Activated naive CD4-positive, alpha-beta T cell treated with anti-CD3 and anti-CD28 coated beads for 36 hours (primary cell): Measurements from ENCODE around the gene MICAL2. TPM values are rescaled to one million over a fixed set of nuclear protein-coding genes. Genes with fewer than 3 reads are reported as not detected.

Experiments used
- CTCF ChIA-PET: fragments of 350-600 bp; sonication (Branson Sonifier 250); formaldehyde crosslinking; loops from one replicate; lab custom pipeline; 2021; ENCODE audit warnings: antibody characterized with exemption; lab: Charles Lee
- DNase-seq: peaks from one replicate; pipeline ENCODE4 v3.0.0-alpha.2; 2020
- H3K27ac Mint-ChIP-seq: one replicate; pipeline ENCODE4 v1.8.0; 2021; ENCODE audit warnings: mild to moderate bottlenecking, mixed read lengths
- H3K27me3 Mint-ChIP-seq: one replicate; pipeline ENCODE4 v1.8.0; 2021; ENCODE audit warnings: low read depth, mixed read lengths
- H3K36me3 Mint-ChIP-seq: one replicate; pipeline ENCODE4 v1.8.0; 2021; ENCODE audit warnings: low read depth, mixed read lengths
- H3K4me1 Mint-ChIP-seq: one replicate; pipeline ENCODE4 v1.8.0; 2021; ENCODE audit warnings: low read depth, mixed read lengths
- H3K4me3 Mint-ChIP-seq: one replicate; pipeline ENCODE4 v1.8.0; 2021; ENCODE audit warnings: mild to moderate bottlenecking, moderate library complexity, mixed read lengths
- H3K9me3 Mint-ChIP-seq: one replicate; pipeline ENCODE4 v1.8.0; 2021; ENCODE audit warnings: mixed read lengths
- intact Hi-C: fragments of 100-400 bp; cut with micrococcal nuclease; formaldehyde crosslinking; loops from one replicate; pipeline ENCODE4 v1.15.1; 2023
- total RNA-seq, 2 experiments: library from RNA; stranded (reverse); gene quantifications; one replicate each; pipeline ENCODE4 v1.2.3, GENCODE V29; 2021

Gene MICAL2, protein sequence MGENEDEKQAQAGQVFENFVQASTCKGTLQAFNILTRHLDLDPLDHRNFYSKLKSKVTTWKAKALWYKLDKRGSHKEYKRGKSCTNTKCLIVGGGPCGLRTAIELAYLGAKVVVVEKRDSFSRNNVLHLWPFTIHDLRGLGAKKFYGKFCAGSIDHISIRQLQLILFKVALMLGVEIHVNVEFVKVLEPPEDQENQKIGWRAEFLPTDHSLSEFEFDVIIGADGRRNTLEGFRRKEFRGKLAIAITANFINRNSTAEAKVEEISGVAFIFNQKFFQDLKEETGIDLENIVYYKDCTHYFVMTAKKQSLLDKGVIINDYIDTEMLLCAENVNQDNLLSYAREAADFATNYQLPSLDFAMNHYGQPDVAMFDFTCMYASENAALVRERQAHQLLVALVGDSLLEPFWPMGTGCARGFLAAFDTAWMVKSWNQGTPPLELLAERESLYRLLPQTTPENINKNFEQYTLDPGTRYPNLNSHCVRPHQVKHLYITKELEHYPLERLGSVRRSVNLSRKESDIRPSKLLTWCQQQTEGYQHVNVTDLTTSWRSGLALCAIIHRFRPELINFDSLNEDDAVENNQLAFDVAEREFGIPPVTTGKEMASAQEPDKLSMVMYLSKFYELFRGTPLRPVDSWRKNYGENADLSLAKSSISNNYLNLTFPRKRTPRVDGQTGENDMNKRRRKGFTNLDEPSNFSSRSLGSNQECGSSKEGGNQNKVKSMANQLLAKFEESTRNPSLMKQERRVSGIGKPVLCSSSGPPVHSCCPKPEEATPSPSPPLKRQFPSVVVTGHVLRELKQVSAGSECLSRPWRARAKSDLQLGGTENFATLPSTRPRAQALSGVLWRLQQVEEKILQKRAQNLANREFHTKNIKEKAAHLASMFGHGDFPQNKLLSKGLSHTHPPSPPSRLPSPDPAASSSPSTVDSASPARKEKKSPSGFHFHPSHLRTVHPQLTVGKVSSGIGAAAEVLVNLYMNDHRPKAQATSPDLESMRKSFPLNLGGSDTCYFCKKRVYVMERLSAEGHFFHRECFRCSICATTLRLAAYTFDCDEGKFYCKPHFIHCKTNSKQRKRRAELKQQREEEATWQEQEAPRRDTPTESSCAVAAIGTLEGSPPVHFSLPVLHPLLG
- 10 to 100 TPM; 48.7 to 54.6 TPM for total RNA-seq

DNA sequence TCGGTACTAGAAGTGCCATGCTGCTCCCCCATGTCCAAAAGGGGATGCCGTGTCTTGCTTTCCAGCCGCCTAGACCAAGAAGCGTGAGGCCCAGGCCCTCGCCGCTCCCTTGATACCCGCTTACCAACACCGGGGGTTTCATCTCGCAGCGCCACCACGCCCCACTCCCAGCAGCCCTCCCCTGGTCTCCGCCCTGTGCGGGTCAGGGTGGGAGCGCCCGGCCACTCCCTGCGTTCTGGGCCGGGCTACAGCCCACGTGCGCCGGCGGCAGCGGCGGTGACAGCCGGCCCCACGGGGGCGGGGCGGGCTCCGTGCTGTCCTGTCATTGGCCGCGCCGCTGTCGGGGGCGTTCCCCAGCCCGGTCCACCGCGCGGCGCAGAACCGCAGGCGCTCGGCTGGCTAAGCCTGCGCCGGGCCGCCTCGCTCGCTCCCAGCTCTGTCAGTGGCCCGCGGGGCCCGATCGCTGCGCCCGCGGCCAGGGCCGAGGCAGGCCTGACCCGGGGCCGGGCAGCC lies at the start of gene MICAL2:
Gene MICAL2 (plus strand): TSS at position 390 of the 513 bp plus-strand sequence. CDS start 51,566 bp downstream, outside the sequence.
- H3K9me3 Mint-ChIP-seq: no peaks in the 10 kb centered on the region

DNA sequence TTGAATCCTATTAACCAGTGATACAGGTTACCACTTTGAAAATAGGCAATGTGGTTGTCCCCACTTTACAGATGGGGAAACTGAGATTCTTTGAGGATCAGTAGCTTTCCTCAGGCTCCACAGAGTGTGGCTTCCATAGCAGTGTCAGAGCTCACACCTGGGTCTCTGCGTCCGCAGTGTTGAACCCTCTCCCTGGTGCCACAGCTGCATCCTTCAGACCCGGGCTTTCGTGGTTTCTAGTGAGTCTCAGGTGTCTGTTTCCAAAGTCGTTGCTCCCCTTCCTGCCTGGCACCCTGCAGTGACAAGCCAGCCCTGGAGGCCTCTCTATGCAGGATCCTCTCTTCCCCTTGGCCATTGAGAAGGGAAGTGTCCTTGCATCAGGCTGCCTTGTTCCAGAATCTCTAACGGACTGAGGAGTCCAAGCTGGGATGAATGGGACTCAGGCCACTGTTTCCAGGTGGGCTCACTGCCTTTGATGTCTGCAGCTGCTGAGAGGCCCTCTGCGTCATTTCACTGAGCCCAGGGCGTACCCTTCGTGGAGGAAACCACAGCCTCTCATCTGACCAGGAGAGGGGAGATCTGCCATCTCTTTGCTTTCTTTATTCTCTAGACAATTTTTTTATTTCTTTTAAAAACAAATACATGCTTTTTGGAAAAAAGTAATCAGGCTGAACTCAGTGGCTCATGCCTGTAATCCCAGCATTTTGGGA lies 48.4 kb upstream of the MICAL2 start:
- H3K27me3 Mint-ChIP-seq: no peaks in the 10 kb centered on the region
- no peak overlapping the region for H3K27ac Mint-ChIP-seq
- intact Hi-C loops: no loop called here
- DNase-seq: no peak
- no peaks in the 10 kb centered on the region for H3K4me1 Mint-ChIP-seq
- no peak overlapping the region for H3K4me3 Mint-ChIP-seq
- CTCF ChIA-PET: interaction anchor here (0.8 to 5.8 kb wide), 5 partner anchors 9 to 174 kb away, joined by 3 to 33 read pairs (median 5); no protein-coding TSS in a partner anchor
- peaks cover 10% of the 10 kb centered on the region for H3K9me3 Mint-ChIP-seq
- H3K36me3 Mint-ChIP-seq: no peaks in the 10 kb centered on the region

More for the DNA sequence above, at the start of gene MICAL2:
- intact Hi-C loops: loop anchor here (1.0 kb wide), 2 partner anchors 47 to 114 kb away; no protein-coding TSS in a partner anchor
- H3K4me3 Mint-ChIP-seq: peak within 1 kb of the TSS; percentile 83
- H3K4me1 Mint-ChIP-seq: peaks cover 25% of the 10 kb centered on the region
- H3K27me3 Mint-ChIP-seq: no peaks in the 10 kb centered on the region
- peak within 1 kb of the TSS; percentile 91 for H3K27ac Mint-ChIP-seq
- peak; percentile 83 for DNase-seq
- CTCF ChIA-PET: interaction anchor here (1.1 to 3.6 kb wide), 6 partner anchors 38 to 178 kb away, joined by 3 to 15 read pairs (median 4); no protein-coding TSS in a partner anchor
- H3K36me3 Mint-ChIP-seq: no peaks in the 10 kb centered on the region

DNA sequence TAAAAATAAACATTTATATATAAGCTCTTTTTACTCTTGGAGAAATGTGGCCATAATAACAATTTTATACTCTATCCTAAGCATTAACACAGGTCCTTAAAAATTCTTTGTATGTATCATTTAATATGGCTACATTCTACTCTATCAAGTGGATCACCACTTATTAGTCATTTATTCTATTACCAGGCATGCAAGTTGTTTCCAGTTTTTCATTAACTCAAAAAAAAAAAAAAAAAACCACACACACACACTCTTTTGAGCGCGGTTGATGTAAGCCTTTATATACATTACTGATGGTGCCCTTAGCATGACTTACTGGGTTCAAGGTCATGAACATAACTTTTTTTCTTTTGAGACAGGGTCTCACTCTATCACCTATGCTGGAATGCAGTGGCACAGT lies 47.1 kb upstream of the MICAL2 start:
- Mint-ChIP-seq H3K9me3 (peaks cover 4% of the 10 kb centered on the region), H3K4me3 (no peak overlapping the region), H3K27me3 (no peaks in the 10 kb centered on the region), H3K4me1 (no peaks in the 10 kb centered on the region), H3K27ac (no peak overlapping the region), H3K36me3 (no peaks in the 10 kb centered on the region)
- CTCF ChIA-PET: interaction anchor here (0.5 to 5.8 kb wide), 5 partner anchors 10 to 173 kb away, joined by 3 to 33 read pairs (median 3); no protein-coding TSS in a partner anchor
- DNase-seq: no peak
- intact Hi-C loops: no loop called here

DNA sequence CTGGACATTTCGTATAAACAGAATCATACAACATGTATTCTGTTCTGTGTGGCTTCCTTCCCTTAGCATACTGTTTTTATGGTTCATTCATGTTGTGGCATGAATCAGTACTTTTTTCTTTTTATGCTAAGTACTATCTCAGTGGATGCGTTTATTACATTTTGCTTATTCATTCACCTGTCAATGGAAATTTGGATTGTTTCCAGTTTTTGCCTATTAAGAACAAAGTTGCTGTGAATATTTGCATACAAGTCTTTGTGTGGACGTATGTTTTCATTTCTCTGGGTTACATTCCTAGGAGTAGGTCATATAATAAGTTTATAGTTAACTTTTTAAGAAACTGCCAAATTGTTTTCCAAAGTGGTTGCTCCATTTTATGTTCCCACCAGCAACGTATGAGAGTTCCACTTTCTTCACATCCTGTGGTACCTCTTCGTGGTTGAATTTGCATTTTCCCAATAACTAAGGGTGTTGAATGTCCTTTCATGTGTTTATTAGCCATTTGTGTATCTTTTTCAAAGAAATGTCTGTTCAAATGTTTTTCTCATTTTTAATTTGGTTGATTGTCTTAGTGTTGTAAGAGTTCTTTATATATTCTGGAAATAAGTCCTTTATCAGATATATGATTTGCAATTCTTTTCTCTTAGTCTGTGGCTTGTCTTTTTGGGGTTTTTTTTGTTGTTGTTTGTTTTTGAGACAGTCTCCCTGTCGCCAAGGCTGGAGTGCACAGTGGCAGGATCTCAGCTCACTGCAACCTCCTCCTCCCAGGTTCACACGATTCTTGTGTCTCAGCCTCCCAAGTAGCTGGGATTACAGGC lies 46.0 kb upstream of the MICAL2 start:
- H3K27ac Mint-ChIP-seq: no peak overlapping the region
- peaks cover 4% of the 10 kb centered on the region for H3K9me3 Mint-ChIP-seq
- CTCF ChIA-PET: interaction anchor here (1.8 kb wide), 1 partner anchor 172 kb away, joined by 7 read pairs; no protein-coding TSS in a partner anchor
- H3K4me3 Mint-ChIP-seq: no peak overlapping the region
- no peak for DNase-seq
- H3K36me3 Mint-ChIP-seq: no peaks in the 10 kb centered on the region
- no peaks in the 10 kb centered on the region for H3K27me3 Mint-ChIP-seq
- no peaks in the 10 kb centered on the region for H3K4me1 Mint-ChIP-seq
- intact Hi-C loops: no loop called here

DNA sequence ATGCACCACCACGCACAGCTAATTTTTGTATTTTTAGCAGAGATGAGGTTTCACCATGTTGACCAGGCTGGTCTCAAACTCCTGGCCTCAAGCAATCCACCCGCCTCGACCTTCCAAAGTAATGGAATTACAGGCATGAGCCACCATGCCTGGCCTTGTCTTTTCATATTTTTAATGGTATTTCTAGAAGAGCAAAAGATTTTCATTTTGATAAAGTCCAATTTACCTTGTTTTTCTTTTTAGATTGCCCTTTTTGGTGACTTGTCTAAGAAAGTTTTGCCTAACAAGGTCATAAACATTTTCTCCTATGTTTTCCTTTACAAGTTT lies 45.5 kb upstream of the MICAL2 start:
- no peaks in the 10 kb centered on the region for H3K36me3 Mint-ChIP-seq
- H3K9me3 Mint-ChIP-seq: peaks cover 4% of the 10 kb centered on the region
- H3K27me3 Mint-ChIP-seq: no peaks in the 10 kb centered on the region
- no peak overlapping the region for H3K27ac Mint-ChIP-seq
- H3K4me3 Mint-ChIP-seq: no peak overlapping the region
- intact Hi-C loops: no loop called here
- CTCF ChIA-PET: no interaction called here
- H3K4me1 Mint-ChIP-seq: no peaks in the 10 kb centered on the region
- no peak for DNase-seq

DNA sequence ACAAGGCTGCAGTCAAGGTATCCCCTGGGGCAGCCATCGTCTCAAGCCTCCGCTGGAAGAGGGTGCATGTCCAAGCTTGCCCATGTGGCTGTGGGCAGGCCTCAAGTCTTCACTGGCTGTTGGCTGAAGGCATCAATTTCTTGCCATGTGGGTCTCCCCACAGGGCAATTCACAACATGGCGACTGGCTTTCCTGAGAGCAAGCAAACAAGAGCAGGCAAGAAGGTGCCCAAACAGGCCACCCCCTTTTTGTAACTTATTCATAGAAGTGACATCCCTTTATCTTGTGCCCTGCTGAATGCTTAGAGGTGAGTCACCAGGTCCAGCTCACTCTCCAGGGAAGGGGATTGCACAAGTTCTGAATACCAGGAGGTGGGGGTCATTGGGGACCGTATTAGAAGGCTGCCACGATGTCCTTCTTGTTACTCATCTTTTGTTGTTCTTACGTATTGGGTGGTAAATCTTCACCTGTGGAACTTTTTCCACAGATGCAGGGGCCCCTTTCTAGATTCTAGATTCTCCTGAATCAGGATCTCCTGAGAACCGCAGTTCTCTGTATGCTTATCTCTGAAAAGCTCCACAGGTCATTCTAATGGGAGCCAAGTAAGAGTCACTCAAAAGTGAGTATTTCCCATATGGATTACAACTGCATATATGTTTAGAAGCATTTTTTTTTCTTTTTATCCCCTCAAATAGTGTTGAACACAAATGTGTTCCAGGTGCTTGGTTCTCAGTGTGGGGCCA lies 44.2 kb upstream of the MICAL2 start:
- Mint-ChIP-seq H3K9me3 (peaks cover 4% of the 10 kb centered on the region), H3K4me3 (no peak overlapping the region), H3K27ac (no peak overlapping the region), H3K27me3 (no peaks in the 10 kb centered on the region), H3K4me1 (no peaks in the 10 kb centered on the region), H3K36me3 (no peaks in the 10 kb centered on the region)
- CTCF ChIA-PET: interaction anchor here (0.6 to 1.1 kb wide), 2 partner anchors 67 to 171 kb away, joined by 3 read pairs; no protein-coding TSS in a partner anchor
- no peak for DNase-seq
- intact Hi-C loops: no loop called here

DNA sequence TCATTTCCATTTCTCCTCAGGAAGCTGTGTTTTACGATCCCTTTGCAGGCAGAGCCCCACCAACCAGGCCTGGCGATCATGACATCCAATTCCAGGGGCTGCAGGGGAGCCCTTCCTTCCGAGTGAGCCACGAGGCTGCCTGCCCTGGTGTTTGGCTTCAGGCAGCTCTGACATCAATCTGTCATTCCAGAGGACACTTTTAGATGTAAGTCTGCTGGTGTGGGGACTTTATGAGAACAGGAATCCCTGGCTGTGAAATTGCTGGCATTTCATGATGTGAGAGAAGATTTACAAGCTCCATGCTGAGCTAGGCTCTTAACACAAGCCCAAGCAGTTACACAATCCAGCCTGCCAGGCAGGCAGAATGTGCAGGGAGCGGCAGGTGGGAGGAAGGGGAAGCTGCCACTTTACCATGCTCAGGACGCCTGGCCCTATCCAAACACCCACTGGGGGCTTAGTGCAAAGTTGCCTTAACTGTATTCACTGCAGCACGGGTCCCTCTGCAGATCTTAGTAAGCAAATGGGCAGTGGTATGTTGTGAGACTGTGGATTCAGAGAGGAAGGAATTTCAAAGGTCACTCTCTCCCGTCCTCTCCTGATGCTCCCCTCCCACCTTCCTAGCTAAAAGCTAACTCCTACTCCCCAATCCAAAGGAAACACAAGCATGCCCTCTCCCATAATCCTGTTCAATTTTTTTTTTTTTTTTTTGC lies 43.4 kb upstream of the MICAL2 start:
- Mint-ChIP-seq H3K4me1 (no peaks in the 10 kb centered on the region), H3K4me3 (no peak overlapping the region), H3K27ac (no peak overlapping the region), H3K9me3 (peaks cover 4% of the 10 kb centered on the region), H3K27me3 (no peaks in the 10 kb centered on the region), H3K36me3 (no peaks in the 10 kb centered on the region)
- CTCF ChIA-PET: interaction anchor here (1.0 to 1.6 kb wide), 3 partner anchors 14 to 170 kb away, joined by 3 to 6 read pairs (median 3); no protein-coding TSS in a partner anchor
- intact Hi-C loops: no loop called here
- DNase-seq: no peak

DNA sequence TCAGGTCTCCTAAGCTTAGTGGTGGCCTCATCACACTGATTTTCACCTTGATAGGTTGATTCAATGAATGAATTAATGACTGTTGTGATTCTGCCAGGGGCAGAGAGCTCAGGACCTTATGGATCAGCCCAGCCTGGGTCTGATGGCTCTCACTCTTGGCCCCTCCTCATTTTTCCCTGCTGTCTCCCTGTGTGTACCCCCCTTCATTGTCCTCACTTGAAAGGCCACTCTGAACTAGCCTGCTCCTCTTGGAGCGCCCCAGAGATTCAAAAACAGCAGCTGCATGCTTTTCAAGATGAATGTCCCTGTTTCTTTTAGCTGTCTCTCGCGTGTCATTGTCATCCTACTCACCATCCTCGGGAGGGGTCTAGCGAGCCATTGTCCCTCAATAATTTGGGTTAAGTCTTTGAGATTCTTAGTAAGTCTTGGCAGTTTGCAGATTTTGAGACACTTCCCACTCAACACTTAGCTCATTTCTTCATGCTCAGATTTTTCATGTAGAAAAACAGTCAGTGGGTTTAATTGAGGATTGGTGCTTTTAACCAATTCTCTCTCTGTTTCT lies 42.5 kb upstream of the MICAL2 start:
- H3K27me3 Mint-ChIP-seq: no peaks in the 10 kb centered on the region
- CTCF ChIA-PET: interaction anchor here (1.0 to 1.6 kb wide), 2 partner anchors 15 to 21 kb away, joined by 3 to 6 read pairs; no protein-coding TSS in a partner anchor
- intact Hi-C loops: no loop called here
- H3K36me3 Mint-ChIP-seq: no peaks in the 10 kb centered on the region
- DNase-seq: no peak
- H3K4me1 Mint-ChIP-seq: no peaks in the 10 kb centered on the region
- no peak overlapping the region for H3K4me3 Mint-ChIP-seq
- peaks cover 4% of the 10 kb centered on the region for H3K9me3 Mint-ChIP-seq
- H3K27ac Mint-ChIP-seq: no peak overlapping the region

DNA sequence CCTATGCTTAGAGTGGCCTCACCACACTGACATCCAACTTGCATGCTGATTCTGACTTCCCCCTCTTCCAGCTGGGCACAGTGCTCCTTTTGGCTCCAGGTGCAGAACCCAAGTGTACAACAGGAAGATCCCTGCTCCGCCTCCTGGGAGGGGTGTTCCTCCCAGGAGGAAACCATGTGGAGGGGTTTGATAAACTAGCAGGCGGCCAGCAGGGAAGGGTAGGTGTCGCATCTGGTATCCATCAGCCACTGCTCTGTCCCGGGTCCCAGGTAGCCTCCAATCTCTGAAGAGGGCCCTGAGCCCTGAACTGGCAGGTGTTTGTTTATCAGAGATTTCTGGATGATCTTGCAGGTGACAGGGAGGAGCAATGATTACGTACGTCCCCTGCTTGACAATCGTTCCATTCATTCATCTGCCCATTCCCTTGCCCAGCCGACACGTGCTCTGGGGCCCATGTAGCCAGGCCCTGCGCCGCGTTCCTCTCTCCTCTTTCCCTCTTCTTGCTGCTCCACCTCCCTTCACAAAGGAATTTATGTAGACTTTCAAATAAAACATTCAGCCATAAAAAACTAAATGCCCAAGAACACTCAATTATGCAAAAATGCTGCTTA lies 41.2 kb upstream of the MICAL2 start:
- Mint-ChIP-seq H3K27ac (no peak overlapping the region), H3K4me3 (no peak overlapping the region), H3K4me1 (no peaks in the 10 kb centered on the region), H3K27me3 (no peaks in the 10 kb centered on the region), H3K9me3 (peaks cover 4% of the 10 kb centered on the region), H3K36me3 (no peaks in the 10 kb centered on the region)
- intact Hi-C loops: no loop called here
- CTCF ChIA-PET: no interaction called here
- no peak for DNase-seq
